Neural progenitor cell (in vitro differentiated cells): ENCODE data around the gene IL17C.

Source experiments
- CTCF ChIP-seq: fragments of 200-600 bp; sonication (generic); IDR thresholded peaks from 2 replicates; pipeline ENCODE4 v1.5.1; 2017; ENCODE audit warnings: antibody characterized with exemption, mild to moderate bottlenecking
- EZH2 ChIP-seq: fragments of 200-600 bp; sonication (generic); IDR thresholded peaks from 2 replicates; pipeline ENCODE4 v1.6.1; 2017; ENCODE audit warnings: antibody characterized with exemption, mild to moderate bottlenecking, moderate library complexity
- EZH2phosphoT487 ChIP-seq: fragments of 200-600 bp; sonication (generic); IDR thresholded peaks from 2 replicates; pipeline ENCODE4 v1.6.1; 2017; ENCODE audit warnings: antibody characterized with exemption

- TF ChIP-seq CTCF (no peak), EZH2 (no peak), EZH2phosphoT487 (no peak)
Measured at GRCh38 chr16:88618182-88618955, 20.0 kb upstream of the IL17C start.
